GM18507 (cell line): Measurements from ENCODE around the gene MYO1D.
A peak's percentile ranks its signal among the peaks of the same experiment; 100 is the strongest.

Experiments used
- DNase-seq: peaks from one replicate; pipeline ENCODE4 v3.0.0; 2011; ENCODE audit warnings: low read depth; ENCODE audit not compliant: insufficient read length; ENCODE audit errors: extremely low spot score
- FAIRE-seq: peaks from 2 replicates; lab custom pipeline; 2011; peaks lifted over from hg19 to GRCh38; lab: Jason Lieb, UNC

MYO1D gene

GRCh38 chr17:32569171-32570080, 307.5 kb downstream of the MYO1D start:
- FAIRE-seq (peak; percentile 85), DNase-seq (no peak)

- no peak for DNase-seq
- FAIRE-seq = no peak
These were observed 308.2 kb downstream of the MYO1D start for GRCh38 chr17:32568705-32569104.

DNA sequence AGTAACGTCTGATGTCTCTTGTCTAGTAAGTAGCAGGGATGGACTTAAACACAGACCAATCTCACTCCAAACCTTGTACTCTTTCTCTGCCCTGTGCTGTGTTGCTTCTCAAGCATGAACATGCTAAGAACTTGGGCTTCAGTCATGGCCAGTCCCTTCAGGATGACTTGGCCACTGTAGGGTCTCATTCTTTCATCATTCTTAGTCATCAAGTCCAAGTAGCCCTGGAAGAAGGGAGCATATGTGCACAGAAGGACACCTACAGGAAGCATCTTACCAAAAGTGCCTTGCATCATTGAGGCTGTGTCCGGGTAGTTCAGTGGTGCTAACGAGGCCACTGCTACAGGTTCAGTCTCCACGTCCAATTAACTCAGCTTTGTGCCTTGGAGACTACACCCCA, 309.4 kb downstream of the MYO1D start:
- FAIRE-seq (no peak), DNase-seq (no peak)

- no peak for DNase-seq
- FAIRE-seq = no peak
These were observed 309.8 kb downstream of the MYO1D start for GRCh38 chr17:32567086-32567485.

GRCh38 chr17:32566303-32566702, 310.6 kb downstream of the MYO1D start:
- FAIRE-seq = no peak
- no peak for DNase-seq

DNA sequence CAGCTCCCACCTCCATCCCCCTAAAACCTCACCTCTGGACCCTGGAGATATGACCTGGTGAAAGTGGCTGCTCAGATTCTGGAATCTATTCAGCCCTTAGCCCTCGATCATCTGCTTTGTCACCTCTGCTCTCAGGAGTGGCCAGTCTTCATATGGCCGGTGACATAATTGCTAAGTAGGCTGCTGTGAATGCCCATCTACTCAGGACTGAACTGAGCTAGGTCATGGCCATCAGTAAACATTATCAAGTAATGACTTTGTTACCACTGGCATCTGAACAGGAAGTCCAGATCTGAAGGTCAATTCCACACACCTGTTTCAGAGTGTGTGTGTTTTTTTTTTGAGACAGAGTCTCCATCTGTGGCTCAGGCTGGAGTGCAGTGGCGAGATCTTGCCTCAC, 311.5 kb downstream of the MYO1D start:
- no peak for DNase-seq
- no peak for FAIRE-seq

GRCh38 chr17:32564325-32564724, 312.6 kb downstream of the MYO1D start:
- no peak for FAIRE-seq
- no peak for DNase-seq

GRCh38 chr17:32563583-32563982, 313.3 kb downstream of the MYO1D start:
- no peak for FAIRE-seq
- DNase-seq = no peak

DNA sequence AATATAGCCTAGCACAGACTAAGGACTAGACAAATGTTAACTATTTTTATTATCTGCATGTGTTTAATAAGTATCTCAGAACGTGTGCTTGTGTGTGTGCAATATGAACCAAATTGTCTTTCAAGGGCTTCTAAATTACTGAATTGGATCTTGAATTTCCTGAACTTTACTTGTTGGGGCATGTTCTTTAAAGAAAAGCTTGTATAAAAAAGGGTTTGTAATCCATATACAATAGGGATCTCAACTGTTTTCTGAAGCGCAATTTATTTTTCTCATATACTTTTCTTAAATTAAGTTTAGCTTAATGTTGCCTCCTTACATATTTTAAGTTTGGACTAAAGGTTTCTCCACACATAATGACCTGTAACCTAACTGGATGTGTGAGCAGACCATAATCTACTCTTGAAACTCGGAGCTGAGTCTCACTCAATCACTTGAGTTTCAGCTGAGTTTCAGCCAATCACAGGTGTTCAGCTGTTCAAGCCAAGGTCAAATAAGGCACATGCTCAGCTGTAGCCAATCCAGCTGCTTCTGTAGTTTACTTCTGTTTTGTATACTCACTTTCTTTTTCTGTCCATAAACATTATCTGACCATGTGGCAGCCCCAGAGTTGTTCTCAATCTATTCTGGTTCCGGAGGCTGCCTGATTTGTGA, 317.8 kb downstream of the MYO1D start:
- DNase-seq (peak; percentile 72), FAIRE-seq (peak; percentile 99)

DNA sequence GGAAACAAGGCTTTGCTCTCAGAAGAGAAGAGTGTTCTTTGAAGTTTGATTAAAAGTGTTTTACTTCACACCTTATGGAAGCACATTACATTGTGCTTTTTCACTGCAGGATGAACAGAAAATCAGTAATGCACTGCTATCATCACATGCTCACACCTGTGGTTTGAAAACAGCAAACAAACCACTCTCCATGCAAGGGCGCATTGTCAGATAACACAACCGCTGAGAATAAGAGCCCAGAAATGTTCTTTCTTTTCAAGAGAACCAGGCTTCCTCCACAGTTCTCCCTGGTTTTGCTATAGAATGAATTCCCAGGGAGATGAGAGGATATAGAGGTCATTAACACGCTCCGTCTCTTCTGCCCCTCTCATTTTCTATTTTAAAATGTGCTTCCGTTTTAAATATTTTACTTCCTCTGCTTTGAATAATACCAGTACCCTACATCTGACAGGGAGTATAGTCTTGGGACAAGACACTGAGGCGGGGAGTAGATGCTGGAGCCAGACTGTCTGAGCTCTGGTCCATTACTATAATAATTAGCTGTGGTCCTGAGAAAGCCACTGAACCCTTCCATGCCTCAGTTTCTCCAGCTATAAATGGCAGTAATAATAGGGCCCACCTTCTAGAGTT, 318.5 kb downstream of the MYO1D start:
- FAIRE-seq = no peak

DNA sequence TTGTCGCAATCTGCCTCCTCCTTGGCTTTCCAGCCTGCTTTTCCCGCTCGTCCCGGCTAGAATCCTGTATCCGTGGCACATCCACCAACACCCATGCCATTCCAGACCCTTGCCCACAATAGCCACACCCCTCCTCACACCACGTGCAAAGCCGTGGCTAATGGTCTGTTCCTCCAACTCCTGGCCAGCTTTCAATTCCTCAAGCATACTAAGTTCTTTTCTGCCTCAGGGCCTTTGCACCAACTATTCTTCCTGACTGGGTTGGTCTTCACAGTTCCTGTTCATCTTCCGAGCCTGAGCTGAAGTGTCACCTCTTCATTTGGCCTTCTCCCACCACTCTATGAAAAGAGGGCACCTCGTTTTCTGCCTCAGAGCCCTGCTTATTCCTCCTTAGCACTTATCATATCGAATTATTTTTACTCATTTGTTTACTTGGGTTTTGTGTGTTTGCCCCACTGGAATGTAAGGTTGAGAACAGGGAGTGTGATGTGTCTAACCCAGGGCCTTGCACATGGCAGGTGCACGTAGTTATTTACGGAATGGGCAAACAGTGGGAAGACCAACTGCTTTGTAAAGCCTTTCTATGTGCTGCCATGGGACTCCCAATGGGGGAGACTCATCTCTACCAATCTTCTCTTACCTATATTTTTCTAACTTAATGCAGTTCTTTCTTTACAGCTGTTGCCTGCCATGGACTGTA, 321.2 kb downstream of the MYO1D start:
- DNase-seq (no peak), FAIRE-seq (no peak)

More for the DNA sequence above, 318.5 kb downstream of the MYO1D start:
- no peak for DNase-seq

DNA sequence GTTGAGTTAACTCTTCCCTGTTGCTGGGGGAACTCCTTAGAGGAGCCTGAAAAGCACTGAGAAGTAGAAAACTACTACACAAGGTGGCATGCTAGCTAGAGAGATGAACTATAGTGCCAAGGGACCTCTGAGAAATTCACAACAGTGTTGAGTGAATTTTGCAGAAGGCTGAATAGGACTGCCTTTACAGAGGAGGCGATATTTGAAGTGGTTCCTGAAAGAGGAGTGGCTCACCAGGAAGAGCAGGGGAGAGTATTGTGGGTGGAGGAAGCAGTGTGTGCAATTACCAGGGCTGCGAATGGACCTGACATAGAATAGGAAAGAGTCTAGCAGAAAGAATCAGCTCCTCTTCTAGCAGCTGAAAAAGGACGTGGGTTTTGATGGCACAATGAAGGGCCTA, 323.8 kb downstream of the MYO1D start:
- FAIRE-seq (peak; percentile 67), DNase-seq (no peak)

DNA sequence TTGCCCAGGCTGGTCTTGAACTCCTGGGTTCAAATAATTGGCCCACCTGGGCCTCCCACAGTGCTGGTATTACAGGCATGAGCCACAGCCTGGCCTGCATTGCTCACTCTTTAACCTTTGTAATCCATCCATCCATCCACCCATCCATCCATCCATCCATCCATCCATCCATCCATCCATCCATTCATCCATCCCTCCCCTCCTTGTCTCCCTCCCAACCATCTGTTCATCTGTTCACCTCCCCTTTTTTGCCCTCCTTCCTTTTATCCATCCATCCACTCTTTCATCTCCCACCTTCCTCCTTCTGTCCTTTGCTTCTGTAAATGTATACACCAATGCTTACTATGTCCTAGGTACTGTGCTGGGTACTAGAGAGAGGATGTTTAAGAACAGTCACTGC, 324.6 kb downstream of the MYO1D start:
- DNase-seq (no peak), FAIRE-seq (no peak)

DNA sequence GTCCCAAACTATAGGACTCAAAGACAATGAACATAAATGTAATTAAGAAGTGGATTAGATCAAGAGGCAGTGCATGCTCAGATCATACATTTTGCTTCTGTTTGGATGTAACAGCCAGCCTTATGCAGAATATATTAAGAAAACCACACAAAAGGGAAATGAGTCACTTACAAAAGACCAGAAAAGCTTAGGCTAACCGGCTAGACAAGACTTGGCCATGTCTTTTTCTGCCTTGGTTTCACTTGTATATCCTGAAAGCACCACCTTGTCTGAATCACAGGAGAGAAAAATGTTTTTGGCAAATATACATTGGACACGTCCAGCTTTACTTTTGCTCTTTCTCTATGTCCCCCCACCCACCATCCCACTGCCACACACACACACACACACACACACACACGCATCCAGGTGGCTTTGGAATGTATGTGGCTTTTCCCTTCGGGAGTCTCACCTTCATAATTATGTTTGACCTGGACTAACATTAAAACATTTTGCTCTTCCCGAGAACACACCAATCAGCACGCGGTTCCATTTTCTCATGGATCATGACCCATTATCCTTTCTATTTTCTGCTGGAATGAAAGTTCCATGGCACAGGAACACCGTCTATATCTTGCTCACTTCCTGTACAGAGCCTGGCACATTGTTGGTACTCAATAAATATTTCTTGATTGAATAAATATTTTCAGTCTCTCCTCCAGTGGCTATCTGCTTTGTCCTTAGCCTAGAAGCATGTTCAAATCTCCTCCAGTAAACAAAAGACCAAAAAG, 325.6 kb downstream of the MYO1D start:
- peak; percentile 54 for DNase-seq
- FAIRE-seq = peak; percentile 96

- FAIRE-seq = no peak
- DNase-seq = no peak
These were observed 327.4 kb downstream of the MYO1D start for GRCh38 chr17:32549559-32549958.

- DNase-seq = no peak
These were observed 330.9 kb downstream of the MYO1D start for GRCh38 chr17:32546031-32546444.

GRCh38 chr17:32542186-32542585, 334.7 kb downstream of the MYO1D start:
- FAIRE-seq = no peak

More at GRCh38 chr17:32546031-32546444, 330.9 kb downstream of the MYO1D start:
- no peak for FAIRE-seq

GRCh38 chr17:32541640-32542039, 335.3 kb downstream of the MYO1D start:
- DNase-seq (no peak), FAIRE-seq (no peak)

More at GRCh38 chr17:32542186-32542585, 334.7 kb downstream of the MYO1D start:
- no peak for DNase-seq
